Pons (tissue), 1 donor: ENCODE results near the gene PEG3.

Experiments
- DNase-seq: peaks from one replicate; pipeline ENCODE4 v3.0.0-alpha.2; 2016; ENCODE audit warnings: low spot score

The PEG3 gene

GRCh38 chr19:56838909-56839651, 1.4 kb downstream of the PEG3 start:
- DNase-seq: peak; percentile 98

- DNase-seq: peak; percentile 87
These were observed 2.3 kb downstream of the PEG3 start for GRCh38 chr19:56838024-56838908.

DNA sequence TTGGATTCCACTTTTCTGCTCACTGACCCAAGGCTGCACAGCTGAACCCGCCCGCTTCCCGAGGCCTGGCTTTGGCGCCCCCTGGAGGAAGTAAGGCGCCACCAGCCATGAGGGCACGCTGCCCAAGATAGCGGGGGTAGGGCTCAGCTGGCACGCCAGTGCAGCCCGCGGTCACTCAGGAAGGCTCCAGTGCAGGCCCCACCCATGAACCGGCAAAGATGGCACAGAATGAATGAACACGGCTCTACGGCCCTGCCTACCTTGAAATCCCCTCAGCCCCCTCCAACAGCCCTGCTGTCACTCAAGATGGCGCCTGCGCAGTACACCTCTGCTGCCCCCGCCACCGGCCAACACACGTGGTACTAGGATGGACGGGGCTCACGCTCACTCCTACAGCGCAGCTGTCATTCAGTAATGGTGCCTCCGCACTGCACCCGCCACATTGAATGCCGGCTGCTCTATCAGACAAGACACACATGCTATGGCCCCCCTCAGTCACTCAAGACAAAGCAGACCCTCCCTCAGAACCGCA, 3.0 kb downstream of the PEG3 start:
- DNase-seq: peak; percentile 83

DNA sequence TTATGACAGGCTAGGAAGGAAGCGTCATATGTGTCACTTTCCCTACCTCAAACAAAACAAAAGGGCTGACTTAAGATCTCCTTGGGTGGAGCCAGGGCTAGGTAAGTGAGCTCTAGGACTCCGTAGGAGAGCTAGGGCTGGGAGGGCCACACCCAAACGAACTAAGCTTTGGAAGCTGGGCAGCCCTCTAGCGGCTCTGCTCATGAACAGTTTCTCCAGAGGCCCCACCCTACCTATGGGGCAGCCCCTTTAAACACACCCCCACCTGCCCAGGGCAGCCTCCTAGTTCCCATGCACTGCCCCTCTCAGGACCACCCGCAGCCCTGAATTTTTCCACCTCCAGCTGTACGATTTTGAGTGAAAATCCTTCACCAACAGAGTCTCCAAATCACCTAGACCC, 3.5 kb downstream of the PEG3 start:
- no peak for DNase-seq

DNA sequence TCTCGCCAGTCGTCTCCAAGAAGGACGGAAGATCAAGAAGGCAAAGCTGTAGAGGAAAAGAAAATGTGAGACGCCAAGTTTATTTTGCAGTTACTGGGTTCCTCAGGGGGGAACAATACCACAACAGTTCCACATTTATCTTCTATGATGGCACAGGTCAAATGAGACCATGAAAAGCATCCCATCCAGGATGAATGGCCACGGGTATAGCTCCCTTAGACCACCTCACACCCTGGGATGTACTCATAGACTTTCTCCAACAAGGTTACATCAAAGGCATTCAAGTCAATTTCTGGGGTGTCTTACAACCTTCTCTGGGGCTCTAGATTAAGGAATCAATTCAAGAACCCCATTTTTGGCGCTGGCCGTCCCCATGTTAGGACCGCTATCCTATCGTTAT, 4.5 kb downstream of the PEG3 start:
- DNase-seq: no peak

- no peak for DNase-seq
These were observed 5.1 kb downstream of the PEG3 start for GRCh38 chr19:56835401-56835800.

- DNase-seq: peak; percentile 14
These were observed 5.8 kb downstream of the PEG3 start for GRCh38 chr19:56834564-56835375.

DNA sequence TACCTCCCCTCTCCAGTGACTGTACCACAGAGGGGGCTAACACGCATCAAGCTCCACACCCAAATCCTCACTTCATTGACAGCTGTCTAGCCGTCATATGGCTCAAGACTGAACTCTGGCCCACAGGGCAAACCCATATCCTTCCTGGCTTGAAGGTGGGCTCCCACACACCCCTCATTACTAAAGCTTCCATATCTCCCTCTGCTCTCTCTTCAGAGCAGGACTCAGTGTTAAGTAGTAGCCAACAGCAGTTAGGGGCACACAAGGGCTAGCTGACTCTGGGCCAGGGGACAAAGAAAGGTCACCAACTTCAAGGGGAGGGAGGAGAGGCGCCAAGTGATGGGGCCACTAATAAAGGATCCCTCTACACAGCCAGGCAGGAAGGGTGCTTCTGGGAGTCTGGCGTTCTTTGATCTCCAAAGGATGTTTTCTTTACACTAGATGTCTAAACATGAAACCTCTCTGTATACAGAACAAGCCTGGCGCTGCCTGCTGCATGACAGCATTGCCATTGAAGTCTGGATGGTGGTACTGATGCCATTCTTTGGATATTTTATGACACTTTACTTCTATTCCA, 8.1 kb downstream of the PEG3 start:
- no peak for DNase-seq

GRCh38 chr19:56831255-56831654, 9.3 kb downstream of the PEG3 start:
- no peak for DNase-seq

DNA sequence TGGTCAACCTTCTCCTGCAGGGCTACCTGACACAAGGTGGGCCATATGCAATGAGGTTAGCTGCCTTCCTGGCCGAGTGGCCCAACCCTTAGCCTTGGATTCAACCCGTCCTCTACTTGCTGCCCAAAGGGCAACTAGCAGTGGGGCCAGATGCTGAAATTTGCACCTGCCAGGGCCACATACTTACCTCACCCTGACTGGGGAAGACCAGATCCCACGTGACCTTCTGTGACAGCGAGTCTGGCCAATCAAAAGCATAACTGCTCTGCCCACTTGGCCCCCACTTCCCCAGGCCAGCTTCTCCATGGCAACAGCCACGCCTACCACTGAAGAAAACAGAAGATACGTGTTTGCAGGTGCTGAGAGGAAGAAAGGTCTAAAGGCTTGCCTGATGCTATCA, 10.9 kb downstream of the PEG3 start:
- DNase-seq: no peak

GRCh38 chr19:56827708-56828107, 12.8 kb downstream of the PEG3 start:
- DNase-seq: no peak

GRCh38 chr19:56823956-56824355, 16.6 kb downstream of the PEG3 start:
- DNase-seq: no peak

DNA sequence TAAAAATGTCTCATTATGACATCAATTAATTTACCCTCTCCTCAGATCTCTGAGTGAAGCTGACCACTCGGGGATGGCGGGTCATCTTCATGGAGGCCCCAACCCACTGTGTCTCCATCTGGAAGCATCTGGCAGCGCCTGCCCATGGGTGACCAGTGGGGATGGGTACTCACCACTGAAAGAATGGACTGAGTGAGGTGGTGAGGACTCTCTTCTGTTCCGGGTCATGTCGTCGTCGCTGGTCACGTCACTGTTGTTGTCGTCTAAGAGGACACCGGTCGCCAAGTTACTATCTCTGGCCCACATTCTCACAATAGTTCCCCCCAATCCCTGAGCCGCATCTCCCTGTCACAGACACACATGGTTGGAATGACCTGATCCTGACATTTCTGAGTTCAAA, 17.1 kb downstream of the PEG3 start:
- DNase-seq: no peak

DNA sequence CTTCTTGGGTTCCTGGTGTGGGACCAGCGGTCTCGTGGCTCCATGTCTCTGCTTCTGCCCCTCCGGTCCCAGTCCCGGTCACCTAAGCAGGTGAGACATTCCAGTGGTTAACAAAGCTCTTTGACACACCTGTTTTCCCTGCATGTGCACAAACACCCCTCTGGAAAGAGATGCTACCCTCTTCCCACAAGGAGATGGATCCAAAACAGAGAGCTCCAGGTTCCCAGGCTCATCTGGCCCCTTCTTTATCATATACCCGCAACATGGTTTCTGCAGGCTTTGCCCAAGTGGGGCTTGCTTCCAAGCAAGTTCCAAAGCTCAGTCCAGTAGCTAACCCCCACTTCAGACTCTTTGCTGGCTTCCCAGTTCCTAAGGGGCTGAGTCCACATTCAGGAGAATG, 17.8 kb downstream of the PEG3 start:
- DNase-seq: no peak

GRCh38 chr19:56821675-56822074, 18.9 kb downstream of the PEG3 start:
- no peak for DNase-seq

- no peak for DNase-seq
These were observed 19.3 kb downstream of the PEG3 start for GRCh38 chr19:56821209-56821608.

GRCh38 chr19:56819166-56819565, 21.4 kb downstream of the PEG3 start:
- no peak for DNase-seq

- DNase-seq: no peak
These were observed 25.9 kb downstream of the PEG3 start for GRCh38 chr19:56814656-56815055.

- DNase-seq: no peak
These were observed 27.0 kb downstream of the PEG3 start for GRCh38 chr19:56813531-56813930.

DNA sequence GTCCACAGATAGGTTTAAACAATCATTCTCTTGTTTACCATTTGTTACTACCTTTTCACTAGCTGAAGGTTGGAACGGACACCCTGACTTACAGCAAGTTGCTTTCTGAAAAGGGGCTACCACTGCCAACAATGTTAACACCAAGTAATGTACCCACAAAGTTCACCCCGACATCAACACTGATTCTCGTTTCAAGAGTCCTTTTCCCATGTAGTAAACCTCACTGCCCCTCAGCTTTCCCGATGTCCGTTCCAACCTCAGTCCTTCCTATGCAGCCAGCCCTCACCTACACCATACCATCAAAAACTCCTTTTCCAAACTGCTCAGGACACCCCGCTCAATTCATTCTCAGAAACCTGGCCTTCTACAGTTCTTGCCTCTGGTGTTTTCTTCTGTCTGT, 29.0 kb downstream of the PEG3 start:
- DNase-seq: no peak

GRCh38 chr19:56810260-56810659, 30.3 kb downstream of the PEG3 start:
- DNase-seq: no peak
